Loucy (cell line): ENCODE data around the gene GRID2.

Experiments
- H2AFZ ChIP-seq: fragments of 200-600 bp; sonication (generic); 2 replicates; pipeline ENCODE4 v1.6.0; 2016; ENCODE audit warnings: antibody characterized with exemption, mild to moderate bottlenecking, low read length, moderate library complexity
- H3F3A ChIP-seq: fragments of 200-600 bp; 2 replicates; pipeline ENCODE4 v1.6.0; 2016; ENCODE audit warnings: antibody characterized with exemption, low read depth, mild to moderate bottlenecking
- H3K27me3 ChIP-seq: fragments of 200-600 bp; sonication (generic); 2 replicates; pipeline ENCODE4 v1.6.1; 2014; ENCODE audit warnings: low read length, mild to moderate bottlenecking; ENCODE audit not compliant: insufficient read depth, poor library complexity, severe bottlenecking
- H3K36me3 ChIP-seq: fragments of 200-600 bp; sonication (generic); 2 replicates; pipeline ENCODE4 v1.6.1; 2016; ENCODE audit warnings: low read length; ENCODE audit not compliant: insufficient read depth
- H3K4me1 ChIP-seq: fragments of 200-600 bp; sonication (generic); 2 replicates; pipeline ENCODE4 v1.5.1; 2014; ENCODE audit warnings: low read length, mild to moderate bottlenecking; ENCODE audit not compliant: insufficient read depth, poor library complexity, severe bottlenecking
- H3K4me2 ChIP-seq: fragments of 200-600 bp; sonication (generic); 2 replicates; pipeline ENCODE4 v1.6.0; 2014; ENCODE audit warnings: antibody characterized with exemption, low read length, low read depth, mild to moderate bottlenecking; ENCODE audit not compliant: poor library complexity, severe bottlenecking
- H3K4me3 ChIP-seq: fragments of 200-600 bp; sonication (generic); 2 replicates; pipeline ENCODE4 v1.5.1; 2014; ENCODE audit warnings: low read length, mild to moderate bottlenecking, mixed read lengths; ENCODE audit not compliant: poor library complexity, severe bottlenecking
- H3K79me2 ChIP-seq: fragments of 200-600 bp; sonication (generic); 2 replicates; pipeline ENCODE4 v1.6.1; 2014; ENCODE audit warnings: low read length; ENCODE audit not compliant: insufficient read depth
- H3K9ac ChIP-seq: fragments of 200-600 bp; sonication (generic); 2 replicates; pipeline ENCODE4 v1.6.0; 2014; ENCODE audit warnings: mild to moderate bottlenecking, low read depth, low read length, moderate library complexity; ENCODE audit not compliant: poor library complexity, severe bottlenecking
- H3K9me2 ChIP-seq: fragments of 200-600 bp; sonication (generic); replicated peaks from 2 replicates; pipeline ENCODE4 v1.6.1; 2016; ENCODE audit warnings: low read depth, low read length, mixed read lengths
- H3K9me3 ChIP-seq: fragments of 200-600 bp; sonication (generic); 2 replicates; pipeline ENCODE4 v1.6.1; 2014; ENCODE audit warnings: mild to moderate bottlenecking, antibody characterized with exemption, low read length, low read depth; ENCODE audit not compliant: insufficient read depth
- H4K20me1 ChIP-seq: fragments of 200-600 bp; sonication (generic); 2 replicates; pipeline ENCODE4 v1.6.0; 2014; ENCODE audit warnings: antibody characterized with exemption, low read length, mild to moderate bottlenecking; ENCODE audit not compliant: insufficient read depth, poor library complexity, severe bottlenecking
- CTCF ChIP-seq: fragments of 200-600 bp; sonication (generic); conservative IDR thresholded peaks from 2 replicates; pipeline ENCODE4 v1.5.1; 2014; ENCODE audit warnings: mild to moderate bottlenecking, antibody characterized with exemption, low read length
- EZH2phosphoT487 ChIP-seq: fragments of 200-600 bp; IDR thresholded peaks from 2 replicates; pipeline ENCODE4 v1.6.1; 2018; ENCODE audit warnings: antibody characterized with exemption, mild to moderate bottlenecking, moderate library complexity, borderline replicate concordance

The GRID2 gene

GRCh38 chr4:93143902-93144301, 840.1 kb downstream of the GRID2 start:
- Histone ChIP-seq H3K4me2 (no peak overlapping the region), H3K4me3 (no peak overlapping the region), H4K20me1 (no peaks in the 10 kb centered on the region), H3K4me1 (no peaks in the 10 kb centered on the region), H2AFZ (no peak overlapping the region), H3F3A (no peaks in the 10 kb centered on the region), H3K36me3 (no peaks in the 10 kb centered on the region), H3K9ac (no peak overlapping the region), H3K79me2 (no peaks in the 10 kb centered on the region), H3K9me3 (no peaks in the 10 kb centered on the region), H3K27me3 (no peaks in the 10 kb centered on the region), H3K9me2 (no peaks in the 10 kb centered on the region)
- TF ChIP-seq EZH2phosphoT487: no peak
- no peak for TF ChIP-seq CTCF

GRCh38 chr4:93144644-93145043, 840.9 kb downstream of the GRID2 start:
- no peaks in the 10 kb centered on the region for H3K9me2 ChIP-seq
- TF ChIP-seq EZH2phosphoT487 (no peak), CTCF (no peak)
- no peaks in the 10 kb centered on the region for H4K20me1 ChIP-seq
- H3K9me3 ChIP-seq: no peaks in the 10 kb centered on the region
- H3K4me3 ChIP-seq: no peak overlapping the region
- H3K9ac ChIP-seq: no peak overlapping the region
- no peaks in the 10 kb centered on the region for H3K4me1 ChIP-seq
- H3K27me3 ChIP-seq: no peaks in the 10 kb centered on the region
- no peaks in the 10 kb centered on the region for H3K36me3 ChIP-seq
- H3F3A ChIP-seq: no peaks in the 10 kb centered on the region
- H3K4me2 ChIP-seq: no peak overlapping the region
- H2AFZ ChIP-seq: no peak overlapping the region
- H3K79me2 ChIP-seq: no peaks in the 10 kb centered on the region

- Histone ChIP-seq H3K9me3 (no peaks in the 10 kb centered on the region), H4K20me1 (no peaks in the 10 kb centered on the region), H3K27me3 (no peaks in the 10 kb centered on the region), H3K9ac (no peak overlapping the region), H2AFZ (no peak overlapping the region), H3K4me2 (no peak overlapping the region), H3F3A (no peaks in the 10 kb centered on the region), H3K4me1 (no peaks in the 10 kb centered on the region), H3K4me3 (no peak overlapping the region), H3K79me2 (no peaks in the 10 kb centered on the region), H3K9me2 (no peaks in the 10 kb centered on the region), H3K36me3 (no peaks in the 10 kb centered on the region)
- TF ChIP-seq CTCF: no peak
- no peak for TF ChIP-seq EZH2phosphoT487
Observed at GRCh38 chr4:93147524-93148212, 843.9 kb downstream of the GRID2 start.
